CD4-positive, alpha-beta T cell treated with Interleukin-2 at 100 ng/mL for 4 hours (primary cell): ENCODE data around the gene NKAPD1.
"Not testable (repeated sequence)": the region's sequence is repeated elsewhere in the genome, so short reads cannot be mapped to it uniquely, and the experiment has no call there.

Experiments used
- DNase-seq: peaks from one replicate; pipeline ENCODE4 v3.0.0-alpha.2; 2020; ENCODE audit warnings: low spot score

The NKAPD1 gene

GRCh38 chr11:112073941-112074811, at the start of gene NKAPD1, which contains the start of gene PIH1D2:
Gene NKAPD1 (plus strand): TSS chr11:112074299. CDS start chr11:112075575, 1,276 bp downstream.
Gene PIH1D2 (minus strand): TSS chr11:112074017. CDS start chr11:112073174, 843 bp downstream.
- DNase-seq, result peak; percentile 89

- peak; percentile 84 for DNase-seq
Observed at GRCh38 chr11:112024773-112025678, 49.1 kb upstream of the NKAPD1 start, which contains the start of gene DLAT. Gene DLAT (plus strand): TSS chr11:112025408. CDS start chr11:112025473, 65 bp downstream.

DNA sequence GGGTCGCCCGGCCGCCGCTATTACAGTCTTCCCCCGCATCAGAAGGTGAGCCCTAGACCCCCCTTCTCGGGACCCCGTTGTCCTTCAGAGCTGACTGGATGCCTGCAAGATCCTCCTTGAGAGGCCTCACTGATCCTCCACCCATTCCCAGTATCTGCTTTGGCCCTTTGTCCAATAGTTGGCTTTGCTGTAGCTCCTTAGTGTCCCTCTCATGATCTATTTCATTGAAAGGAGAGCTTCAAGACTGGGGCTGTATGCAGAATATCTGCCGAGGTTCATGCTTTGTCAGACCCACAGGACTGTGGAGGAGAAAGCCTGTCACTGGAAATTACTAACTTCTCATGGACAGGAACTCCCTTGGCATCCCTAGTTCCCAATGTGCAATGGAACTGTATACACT, 48.4 kb upstream of the NKAPD1 start:
- DNase-seq, result peak; percentile 3

GRCh38 chr11:112026784-112027410, 47.2 kb upstream of the NKAPD1 start:
- not testable (repeated sequence) for DNase-seq

DNA sequence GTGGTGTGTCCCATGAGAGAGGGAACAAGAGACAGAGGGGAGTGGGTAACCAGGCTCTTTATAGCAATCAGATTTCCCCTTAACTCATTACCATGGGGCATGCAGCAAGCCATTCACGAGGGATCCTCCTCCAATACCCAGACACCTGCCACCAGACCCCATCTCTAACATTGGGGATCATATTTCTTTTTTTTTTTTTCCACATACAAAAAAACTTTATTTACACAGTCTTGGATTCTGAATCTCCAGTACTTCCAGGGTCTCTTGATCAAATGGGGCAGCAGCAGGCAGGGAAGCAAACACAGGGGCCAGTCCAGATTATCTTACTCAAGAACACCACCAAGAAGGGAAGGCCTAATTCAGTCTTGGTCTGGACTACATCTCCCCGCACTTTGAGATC, 44.6 kb upstream of the NKAPD1 start:
- no peak for DNase-seq

DNA sequence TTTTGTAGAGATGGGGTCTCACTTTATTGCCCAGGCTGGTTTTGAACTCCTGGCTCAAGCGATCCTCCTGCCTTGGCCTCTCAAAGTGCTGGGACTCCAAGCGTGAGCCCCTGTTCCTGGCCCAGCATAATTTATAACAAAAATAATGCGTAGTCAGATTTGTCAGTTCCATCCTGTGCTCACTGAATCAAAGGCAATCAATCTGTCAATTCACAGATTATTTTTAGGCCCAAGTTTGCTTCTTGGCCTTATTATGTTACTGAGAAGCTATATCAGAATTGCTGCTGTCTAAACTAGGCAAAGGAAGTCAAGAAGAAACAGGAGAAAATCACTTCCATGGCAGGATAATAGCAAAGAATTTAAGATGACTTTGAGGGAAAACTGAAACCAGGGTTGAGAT, 40.2 kb upstream of the NKAPD1 start:
- no peak for DNase-seq

GRCh38 chr11:112037527-112037926, 36.6 kb upstream of the NKAPD1 start:
- DNase-seq, result no peak

- no peak for DNase-seq
Observed at GRCh38 chr11:112042161-112042960, 31.7 kb upstream of the NKAPD1 start.

GRCh38 chr11:112042961-112043304, 31.2 kb upstream of the NKAPD1 start:
- DNase-seq, result no peak

GRCh38 chr11:112044961-112045360, 29.1 kb upstream of the NKAPD1 start:
- no peak for DNase-seq

DNA sequence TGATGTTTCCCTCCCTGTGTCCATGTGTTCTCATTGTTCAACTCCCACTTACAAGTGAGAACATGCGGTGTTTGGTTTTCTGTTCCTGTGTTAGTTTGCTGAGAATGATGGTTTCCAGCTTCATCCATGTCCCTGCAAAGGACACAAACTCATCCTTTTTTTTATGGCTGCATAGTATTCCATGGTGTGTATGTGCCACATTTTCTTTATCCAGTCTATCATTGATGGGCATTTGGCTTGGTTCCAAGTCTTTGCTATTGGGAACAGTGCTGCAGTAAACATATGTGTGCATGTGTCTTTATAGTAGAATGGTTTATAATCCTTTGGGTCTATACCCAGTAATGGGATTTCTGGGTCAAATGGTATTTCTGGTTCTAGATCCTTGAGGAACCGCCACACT, 27.5 kb upstream of the NKAPD1 start:
- DNase-seq, result not testable (repeated sequence)

DNA sequence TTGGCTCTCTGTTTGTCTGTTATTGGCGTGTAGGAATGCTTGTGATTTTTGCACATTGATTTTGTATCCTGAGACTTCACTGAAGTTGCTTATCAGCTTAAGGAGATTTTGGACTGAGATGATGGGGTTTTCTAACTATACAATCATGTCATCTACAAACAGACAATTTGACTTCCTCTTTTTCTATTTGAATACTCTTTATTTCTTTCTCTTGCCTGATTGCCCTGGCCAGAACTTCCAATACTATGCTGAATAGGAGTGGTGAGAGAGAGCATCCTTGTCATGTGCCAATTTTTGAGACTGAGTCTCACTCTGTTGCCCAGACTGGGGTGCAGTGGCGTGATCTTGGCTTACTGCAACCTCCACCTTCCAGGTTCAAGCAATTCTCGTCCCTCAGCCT, 25.8 kb upstream of the NKAPD1 start:
- not testable (repeated sequence) for DNase-seq

DNA sequence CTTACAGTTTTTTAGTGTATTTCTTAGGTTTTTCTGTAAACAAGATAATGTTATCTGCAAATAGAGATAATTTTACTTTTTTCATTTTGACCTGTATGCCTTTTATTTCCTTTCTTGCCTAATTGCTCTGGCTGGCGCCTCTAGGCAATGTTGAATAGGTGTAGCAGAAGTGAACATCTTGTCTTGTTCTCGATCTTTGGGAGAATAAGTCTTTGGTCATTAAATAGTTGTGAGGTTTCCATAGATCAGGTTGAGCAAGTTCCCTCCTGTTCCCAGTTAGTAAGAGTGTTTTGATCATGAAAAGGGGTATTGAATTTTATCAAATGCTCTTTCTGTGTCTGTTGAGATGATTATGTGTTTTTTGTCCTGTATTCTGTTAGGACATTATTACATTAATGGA, 24.3 kb upstream of the NKAPD1 start:
- no peak for DNase-seq

- DNase-seq, result no peak
Observed at GRCh38 chr11:112050721-112051120, 23.4 kb upstream of the NKAPD1 start.

DNA sequence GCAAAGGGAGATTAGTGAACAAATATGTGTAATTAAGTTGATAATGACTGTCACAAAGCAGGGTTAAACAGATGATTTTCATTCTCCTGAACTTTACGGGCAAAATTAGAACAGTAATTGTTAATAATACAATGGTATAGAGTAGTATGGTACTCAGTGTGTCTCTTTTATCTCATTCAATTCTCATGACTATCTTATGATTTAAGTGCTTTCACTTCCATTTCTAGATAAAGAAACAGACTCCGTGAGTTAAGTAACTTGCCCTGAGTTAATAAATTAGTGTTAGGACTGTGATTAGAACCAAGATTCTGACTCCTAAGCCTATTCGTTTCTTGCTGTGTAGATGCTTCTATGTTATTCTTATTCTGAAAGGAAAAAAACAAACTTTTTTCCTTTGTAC, 22.3 kb upstream of the NKAPD1 start:
- DNase-seq, result no peak

- DNase-seq, result no peak
Observed at GRCh38 chr11:112057170-112057569, 16.9 kb upstream of the NKAPD1 start.

- no peak for DNase-seq
Observed at GRCh38 chr11:112058103-112058502, 16.0 kb upstream of the NKAPD1 start.

GRCh38 chr11:112062923-112063322, 11.2 kb upstream of the NKAPD1 start:
- no peak for DNase-seq

DNA sequence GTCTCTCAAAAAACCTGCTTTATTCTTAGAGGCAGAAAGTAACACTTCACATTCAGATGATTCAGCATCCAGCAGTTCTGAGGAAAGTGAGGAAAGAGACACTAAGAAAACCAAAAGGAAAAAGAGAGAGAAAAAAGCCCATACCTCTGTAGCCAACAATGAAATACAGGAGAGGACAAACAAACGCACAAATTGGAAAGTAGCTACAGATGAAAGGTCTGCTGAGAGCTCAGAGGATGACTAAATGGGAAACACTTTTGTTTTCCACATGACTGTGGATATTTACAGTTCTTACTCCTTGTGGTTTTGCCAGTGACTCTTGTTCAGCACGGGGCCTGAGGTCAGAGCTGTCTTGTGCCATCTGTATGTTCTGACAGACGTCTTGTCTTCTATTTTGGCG, 8.6 kb downstream of the NKAPD1 start:
- no peak for DNase-seq

DNA sequence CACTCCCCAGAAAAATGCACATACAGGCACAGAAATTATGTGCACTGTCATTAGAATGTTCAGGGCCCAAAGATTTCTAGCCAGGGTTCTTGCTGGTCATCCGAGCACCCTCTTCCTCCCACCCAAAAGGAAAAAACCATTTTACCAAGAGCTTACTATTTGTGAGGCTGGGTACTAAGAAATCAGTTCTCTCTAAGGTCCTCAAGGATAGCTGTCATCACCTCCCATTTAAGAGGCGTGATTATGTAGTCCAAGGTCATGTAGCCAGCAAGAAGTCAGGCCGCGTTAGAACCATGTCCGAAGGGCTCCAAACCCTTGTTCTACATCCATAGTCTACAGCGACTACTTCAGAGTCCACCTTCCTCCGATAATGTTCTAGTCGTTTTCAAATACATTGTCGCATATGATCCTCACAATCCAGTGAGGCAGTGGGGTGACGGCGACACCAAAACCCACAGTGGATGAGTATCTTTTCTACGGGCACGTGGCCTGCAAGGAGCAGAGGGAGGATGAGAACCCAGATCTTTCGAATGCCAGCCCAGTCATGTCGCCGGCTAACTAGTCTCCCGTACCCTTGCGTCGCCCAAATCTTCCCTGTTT, 11.8 kb downstream of the NKAPD1 start:
- peak; percentile 31 for DNase-seq
